Activated T-cell treated with anti-CD3 and anti-CD28 coated beads, Interleukin-2, amount 50 U/mL, for 4 hours (primary cell): ENCODE measurements around the gene ADAMTS18. TPM values are rescaled to one million over a fixed set of nuclear protein-coding genes. Genes with fewer than 3 reads are reported as not detected.
"Not testable (repeated sequence)": the region's sequence is repeated elsewhere in the genome, so short reads cannot be mapped to it uniquely, and the experiment has no call there.

ENCODE experiments used
- ATAC-seq, 2 donors: fragments of 200-7000 bp; cut with Tn5 transposase; one replicate each; pipeline ENCODE4 v1.10.0; 2021
- DNase-seq: peaks from one replicate; pipeline ENCODE4 v3.0.0-alpha.2; 2020
- H3K27me3 Mint-ChIP-seq: one replicate; pipeline ENCODE4 v1.8.0; 2021; ENCODE audit warnings: low read depth, mixed read lengths
- H3K36me3 Mint-ChIP-seq: one replicate; pipeline ENCODE4 v1.8.0; 2022; ENCODE audit warnings: mixed read lengths; ENCODE audit not compliant: insufficient read depth
- H3K4me1 Mint-ChIP-seq: one replicate; pipeline ENCODE4 v1.8.0; 2021; ENCODE audit warnings: low read depth, mixed read lengths
- H3K4me3 Mint-ChIP-seq: one replicate; pipeline ENCODE4 v1.8.0; 2021; ENCODE audit warnings: mild to moderate bottlenecking, moderate library complexity, mixed read lengths
- H3K9me3 Mint-ChIP-seq: one replicate; pipeline ENCODE4 v1.8.0; 2021; ENCODE audit warnings: mixed read lengths
- total RNA-seq, 3 donors: library from RNA; stranded (reverse); gene quantifications; one replicate each; pipeline ENCODE4 v1.2.1, GENCODE V29; 2021

ADAMTS18 gene
- total RNA-seq, 3 donors from 2014 or later: not detected

- not testable (repeated sequence) for H3K4me1 Mint-ChIP-seq, ATAC-seq, DNase-seq
Measured at GRCh38 chr16:77279316-77279715, 155.5 kb downstream of the ADAMTS18 start.

DNA sequence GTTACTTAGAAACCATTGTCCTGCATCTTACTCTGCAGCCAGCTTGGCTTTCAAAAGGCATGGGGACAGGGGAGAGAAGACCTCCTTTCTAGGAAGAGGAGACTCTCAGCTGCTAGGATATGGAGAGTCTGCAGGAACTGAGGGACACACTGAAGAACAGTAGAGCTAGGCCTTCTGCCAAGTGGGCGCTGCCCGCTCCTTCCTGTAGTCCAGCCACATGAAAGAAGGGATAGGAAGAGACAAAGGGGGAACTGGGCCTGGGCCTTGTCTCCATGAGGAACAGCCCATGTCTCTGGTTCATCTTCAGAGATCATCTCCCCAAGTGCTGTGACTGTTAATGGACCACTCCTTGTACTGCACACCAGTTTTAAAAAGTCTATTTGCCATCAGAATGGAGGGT is 157.3 kb downstream of the ADAMTS18 start:
- Mint-ChIP-seq H3K9me3 (no peaks in the 10 kb centered on the region), H3K27me3 (peaks cover 2% of the 10 kb centered on the region), H3K36me3 (no peaks in the 10 kb centered on the region), H3K4me3 (no peak overlapping the region), H3K4me1 (no peaks in the 10 kb centered on the region)
- ATAC-seq: no peak
- no peak for DNase-seq

More at GRCh38 chr16:77279316-77279715, 155.5 kb downstream of the ADAMTS18 start:
- not testable (repeated sequence) for H3K27me3 Mint-ChIP-seq, H3K36me3 Mint-ChIP-seq, H3K9me3 Mint-ChIP-seq, H3K4me3 Mint-ChIP-seq

- Mint-ChIP-seq H3K36me3 (no peaks in the 10 kb centered on the region), H3K27me3 (peaks cover 2% of the 10 kb centered on the region), H3K9me3 (no peaks in the 10 kb centered on the region), H3K4me3 (no peak overlapping the region), H3K4me1 (no peaks in the 10 kb centered on the region)
- no peak for ATAC-seq
- no peak for DNase-seq
Measured at GRCh38 chr16:77277141-77277540, 157.7 kb downstream of the ADAMTS18 start.

- Mint-ChIP-seq H3K4me3 (no peak overlapping the region), H3K4me1 (no peaks in the 10 kb centered on the region), H3K36me3 (no peaks in the 10 kb centered on the region), H3K27me3 (peaks cover 2% of the 10 kb centered on the region), H3K9me3 (no peaks in the 10 kb centered on the region)
- ATAC-seq: no peak
- no peak for DNase-seq
Measured at GRCh38 chr16:77276661-77277060, 158.2 kb downstream of the ADAMTS18 start.

DNA sequence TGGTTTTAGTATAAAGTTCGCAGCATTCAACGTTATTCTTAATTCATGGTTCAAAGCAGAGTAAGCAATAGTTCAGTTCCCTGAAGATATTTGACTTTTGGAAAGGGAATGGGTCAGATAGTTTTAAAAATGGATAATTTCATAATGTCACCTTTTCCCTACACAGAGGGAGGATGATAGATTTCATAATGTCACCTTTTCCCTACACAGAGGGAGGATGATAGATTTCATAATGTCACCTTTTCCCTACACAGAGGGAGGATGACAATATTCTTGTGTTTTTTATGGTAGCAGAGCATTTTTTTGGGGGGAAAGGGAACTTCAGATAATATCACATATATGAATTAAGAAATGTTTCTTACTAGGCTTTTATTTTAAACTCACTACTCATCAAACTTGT is 159.5 kb downstream of the ADAMTS18 start:
- not testable (repeated sequence) for DNase-seq, H3K9me3 Mint-ChIP-seq, H3K4me3 Mint-ChIP-seq, H3K27me3 Mint-ChIP-seq, H3K4me1 Mint-ChIP-seq, H3K36me3 Mint-ChIP-seq, ATAC-seq

- H3K4me1 Mint-ChIP-seq: no peaks in the 10 kb centered on the region
Measured at GRCh38 chr16:77273815-77274214, 161.0 kb downstream of the ADAMTS18 start.

DNA sequence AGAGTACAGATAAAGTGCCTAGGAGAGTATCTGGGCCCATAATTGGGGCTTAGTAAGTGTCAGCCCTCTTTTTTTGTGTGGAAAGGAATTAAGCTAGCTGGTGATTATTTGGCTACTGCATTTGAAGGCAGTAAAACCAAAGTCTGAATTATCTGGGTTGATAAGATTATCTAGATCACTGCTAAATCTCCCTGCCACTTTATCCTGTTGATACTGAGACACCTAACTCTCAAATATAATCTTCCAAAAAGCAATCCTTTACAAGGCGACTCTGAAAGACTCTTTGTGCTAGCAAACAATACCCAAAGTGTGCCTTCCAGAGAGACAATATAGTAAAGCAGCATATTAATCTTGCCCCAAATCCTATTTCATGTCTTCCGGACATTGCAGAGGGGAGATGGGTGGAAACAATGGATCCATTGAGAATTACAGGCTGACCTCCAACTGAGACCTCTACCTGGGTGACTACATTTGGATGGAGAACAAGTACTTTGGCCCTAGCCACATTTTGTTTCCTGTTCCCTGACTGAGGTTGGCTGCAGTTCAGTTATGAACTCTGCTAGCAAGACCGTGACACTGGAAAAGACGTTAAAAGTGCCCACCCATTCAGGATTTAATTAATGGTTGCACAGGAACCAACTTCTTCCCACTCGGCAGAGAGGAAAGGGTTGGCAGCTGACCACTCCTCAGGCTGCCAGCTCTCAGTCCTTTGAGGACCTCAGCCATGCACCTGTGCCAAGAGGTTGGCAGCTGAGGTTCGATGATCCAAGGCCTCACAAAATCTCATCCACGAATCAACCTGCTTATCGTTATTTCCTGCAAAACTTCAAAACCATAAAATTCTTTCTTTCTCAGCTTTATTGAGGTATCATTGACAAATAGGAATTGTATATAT is 163.1 kb downstream of the ADAMTS18 start:
- no peak for DNase-seq
- ATAC-seq: no peak
- Mint-ChIP-seq H3K4me3 (no peak overlapping the region), H3K36me3 (no peaks in the 10 kb centered on the region), H3K27me3 (peaks cover 17% of the 10 kb centered on the region), H3K9me3 (no peaks in the 10 kb centered on the region), H3K4me1 (no peaks in the 10 kb centered on the region)

More at GRCh38 chr16:77273815-77274214, 161.0 kb downstream of the ADAMTS18 start:
- Mint-ChIP-seq H3K27me3 (peaks cover 5% of the 10 kb centered on the region), H3K9me3 (no peaks in the 10 kb centered on the region), H3K4me3 (no peak overlapping the region), H3K36me3 (no peaks in the 10 kb centered on the region)
- ATAC-seq: no peak
- no peak for DNase-seq

GRCh38 chr16:77266185-77266584 is 168.6 kb downstream of the ADAMTS18 start:
- H3K4me3 Mint-ChIP-seq, H3K36me3 Mint-ChIP-seq, ATAC-seq, H3K4me1 Mint-ChIP-seq, DNase-seq, H3K9me3 Mint-ChIP-seq: not testable (repeated sequence)
- peaks cover 27% of the 10 kb centered on the region for H3K27me3 Mint-ChIP-seq

GRCh38 chr16:77262971-77263370 is 171.9 kb downstream of the ADAMTS18 start:
- peaks cover 23% of the 10 kb centered on the region for H3K27me3 Mint-ChIP-seq
- no peaks in the 10 kb centered on the region for H3K9me3 Mint-ChIP-seq
- H3K4me1 Mint-ChIP-seq: no peaks in the 10 kb centered on the region
- no peak overlapping the region for H3K4me3 Mint-ChIP-seq
- DNase-seq: no peak
- no peaks in the 10 kb centered on the region for H3K36me3 Mint-ChIP-seq
- no peak for ATAC-seq

- DNase-seq (no peak), ATAC-seq (no peak)
- no peaks in the 10 kb centered on the region for H3K9me3 Mint-ChIP-seq
- H3K27me3 Mint-ChIP-seq: peaks cover 5% of the 10 kb centered on the region
- no peaks in the 10 kb centered on the region for H3K36me3 Mint-ChIP-seq
- H3K4me1 Mint-ChIP-seq: no peaks in the 10 kb centered on the region
- H3K4me3 Mint-ChIP-seq: no peak overlapping the region
Measured at GRCh38 chr16:77250400-77250799, 184.4 kb downstream of the ADAMTS18 start.

GRCh38 chr16:77246150-77246549 is 188.7 kb downstream of the ADAMTS18 start:
- H3K36me3 Mint-ChIP-seq: no peaks in the 10 kb centered on the region
- no peaks in the 10 kb centered on the region for H3K27me3 Mint-ChIP-seq
- H3K4me1 Mint-ChIP-seq: no peaks in the 10 kb centered on the region
- no peak overlapping the region for H3K4me3 Mint-ChIP-seq
- H3K9me3 Mint-ChIP-seq: no peaks in the 10 kb centered on the region
- ATAC-seq (no peak), DNase-seq (no peak)

- not testable (repeated sequence) for ATAC-seq, H3K27me3 Mint-ChIP-seq, H3K4me1 Mint-ChIP-seq, DNase-seq, H3K36me3 Mint-ChIP-seq, H3K9me3 Mint-ChIP-seq, H3K4me3 Mint-ChIP-seq
Measured at GRCh38 chr16:77242471-77242870, 192.4 kb downstream of the ADAMTS18 start.

GRCh38 chr16:77238593-77238992 is 196.2 kb downstream of the ADAMTS18 start:
- Mint-ChIP-seq H3K9me3 (no peaks in the 10 kb centered on the region), H3K4me1 (peaks cover 6% of the 10 kb centered on the region), H3K27me3 (peaks cover 6% of the 10 kb centered on the region), H3K4me3 (no peak overlapping the region), H3K36me3 (no peaks in the 10 kb centered on the region)
- DNase-seq (no peak), ATAC-seq (no peak)

DNA sequence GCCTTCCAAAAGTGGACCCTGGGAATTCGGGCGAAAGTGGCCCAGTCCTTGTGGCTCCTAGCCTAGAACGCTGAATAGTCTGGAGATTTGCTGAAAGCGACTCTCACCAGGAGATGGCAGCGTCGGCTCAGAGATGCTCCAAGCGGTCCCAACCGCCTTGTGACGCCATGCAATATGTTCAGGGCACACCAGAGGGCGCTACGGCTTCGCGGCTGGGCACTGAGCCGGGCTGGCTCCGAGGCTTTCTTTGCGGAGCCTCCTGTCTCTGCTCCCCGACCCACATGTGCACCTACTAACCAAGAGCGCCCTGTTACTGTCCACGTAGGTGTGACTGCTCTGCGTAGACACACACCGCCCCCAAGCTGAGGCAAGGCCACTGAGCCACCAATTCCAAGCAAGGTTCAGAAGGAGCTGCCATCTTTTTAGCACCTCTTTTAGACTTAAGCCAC is 198.7 kb downstream of the ADAMTS18 start:
- Mint-ChIP-seq H3K36me3 (no peaks in the 10 kb centered on the region), H3K4me1 (peaks cover 6% of the 10 kb centered on the region), H3K27me3 (peaks cover 10% of the 10 kb centered on the region), H3K9me3 (no peaks in the 10 kb centered on the region), H3K4me3 (peak overlapping the region; percentile 37)
- DNase-seq: peak; percentile 87
- ATAC-seq: peak; percentile 97 to 99

DNA sequence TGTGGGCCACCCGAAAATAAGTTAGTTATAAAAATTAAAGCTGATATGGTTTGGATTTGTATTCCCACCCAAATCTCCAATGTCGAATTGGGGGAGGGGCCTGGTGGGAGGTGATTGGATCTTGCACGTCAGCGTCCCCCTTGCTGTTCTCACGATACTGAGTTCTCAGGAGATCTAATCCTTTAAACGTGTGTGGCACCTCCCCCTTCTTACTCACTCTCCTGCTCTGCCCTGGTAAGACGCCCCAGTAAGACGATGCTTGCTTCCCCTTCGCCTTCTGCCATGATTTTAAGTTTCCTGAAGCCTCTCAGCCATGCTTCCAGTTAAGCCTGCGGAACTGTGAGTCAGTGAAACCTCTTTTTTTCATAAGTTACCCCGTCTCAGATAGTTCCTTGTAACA is 200.2 kb downstream of the ADAMTS18 start:
- no peak overlapping the region for H3K4me3 Mint-ChIP-seq
- DNase-seq (no peak), ATAC-seq (no peak)
- H3K4me1 Mint-ChIP-seq: peaks cover 6% of the 10 kb centered on the region
- H3K36me3 Mint-ChIP-seq: no peaks in the 10 kb centered on the region
- peaks cover 14% of the 10 kb centered on the region for H3K27me3 Mint-ChIP-seq
- no peaks in the 10 kb centered on the region for H3K9me3 Mint-ChIP-seq
